Esophagus muscularis mucosa (tissue), 4 donors: ENCODE results near the gene SUN5. TPM values are rescaled to one million over a fixed set of nuclear protein-coding genes. Genes with fewer than 3 reads are reported as not detected.

Source experiments
- DNase-seq: peaks from one replicate; pipeline ENCODE4 v3.0.0-alpha.2; 2017; ENCODE audit errors: extremely low spot score
- H3K27ac ChIP-seq, 4 donors: fragments of 200-600 bp; sonication (generic); replicated peaks in 1 of 4; 1 replicate in 3 of 4; 2 replicates in 1 of 4; pipeline ENCODE4 v1.5.1; 2016 to 2019; ENCODE audit warnings: mild to moderate bottlenecking in 1 of 4
- H3K27me3 ChIP-seq, 4 donors: fragments of 200-600 bp; sonication (generic); one replicate each; pipeline versions ENCODE4 v1.5.1 to v1.6.0; 2016 to 2019
- H3K36me3 ChIP-seq, 4 donors: fragments of 200-600 bp; sonication (generic); one replicate each; pipeline ENCODE4 v1.5.1; 2016 to 2019
- H3K4me1 ChIP-seq, 4 donors: fragments of 200-600 bp; sonication (generic); one replicate each; pipeline ENCODE4 v1.5.1; 2016 to 2019
- H3K4me3 ChIP-seq, 4 donors: fragments of 200-600 bp; sonication (generic); 1 replicate in 2 of 4; 2 replicates in 2 of 4; pipeline ENCODE4 v1.5.1; 2016 to 2019; ENCODE audit warnings: mild to moderate bottlenecking in 4 of 4, moderate library complexity in 1 of 4
- H3K9me3 ChIP-seq, 4 donors: fragments of 200-600 bp; sonication (generic); 1 replicate in 3 of 4; 2 replicates in 1 of 4; pipeline ENCODE4 v1.5.1; 2016 to 2019
- CTCF ChIP-seq, 3 experiments: fragments of 200-600 bp in 2 of 3; fragments of 450-650 bp in 1 of 3; sonication (generic) in 2 of 3; IDR thresholded peaks; one replicate each; pipeline ENCODE4 v1.5.1; 2017 to 2019; ENCODE audit warnings: antibody characterized with exemption in 3 of 3, mild to moderate bottlenecking in 2 of 3, moderate library complexity in 1 of 3
- EP300 ChIP-seq: sonication (generic); formaldehyde crosslinking; IDR thresholded peaks from one replicate; pipeline ENCODE4 v1.6.1; 2017; ENCODE audit warnings: antibody characterized with exemption
- POLR2A ChIP-seq: fragments of 450-650 bp; IDR thresholded peaks from one replicate; pipeline ENCODE4 v1.6.1; 2017; ENCODE audit warnings: antibody characterized with exemption, moderate library complexity, mild to moderate bottlenecking, low read depth
- POLR2AphosphoS5 ChIP-seq, 2 donors: sonication (generic); formaldehyde crosslinking; IDR thresholded peaks; one replicate each; pipeline ENCODE4 v1.6.1; 2017; ENCODE audit warnings: antibody characterized with exemption in 2 of 2
- WGBS: methylation state at CpG from one replicate; pipeline ENCODE4 v1.1.5; 2018; 5-methylcytosine and 5-hydroxymethylcytosine counted together
- intact Hi-C: fragments of 100-400 bp; cut with DNase I; formaldehyde crosslinking; loops from one replicate; pipeline ENCODE4 v1.15.1; 2023
- total RNA-seq, 4 donors: library from RNA; depleted of rRNA; stranded (reverse); fragments of >200 nt; gene quantifications; one replicate each; pipeline versions ENCODE4 v1.1.0 to v1.2.1, GENCODE V29; 2016

SUN5 gene
- total RNA-seq, 4 donors from 2014 or later = not detected

GRCh38 chr20:33031531-33031930 is 27.3 kb upstream of the SUN5 start, which contains the start of gene BPIFB6:
BPIFB6 (plus strand) TSS chr20:33031648; CDS start chr20:33031648, 0 bp downstream.
- H3K9me3 ChIP-seq = peaks cover 0 to 15% (median 0%) of the 10 kb centered on the region in 4 donors
- no peaks in the 10 kb centered on the region for H3K36me3 ChIP-seq
- H3K27me3 ChIP-seq = peaks cover 0 to 20% (median 0%) of the 10 kb centered on the region in 4 donors
- intact Hi-C loops = no loop called here
- H3K27ac ChIP-seq = no peak within 1 kb of the TSS
- no peak within 1 kb of the TSS for H3K4me3 ChIP-seq
- no peaks in the 10 kb centered on the region for H3K4me1 ChIP-seq
- DNase-seq = no peak
- 86% methylated on average over 8 of the region's 10 CpGs for WGBS
- no peak for TF ChIP-seq CTCF (IDR thresholded peaks at IDR 0.05)
- no peak for TF ChIP-seq EP300

- WGBS = 81% methylated on average over 6 of the region's 6 CpGs
- H3K36me3 ChIP-seq = no peaks in the 10 kb centered on the region
Observed at GRCh38 chr20:33030569-33030968, 26.3 kb upstream of the SUN5 start.

GRCh38 chr20:33030076-33030475 is 25.8 kb upstream of the SUN5 start:
- no peaks in the 10 kb centered on the region for H3K4me1 ChIP-seq
- H3K27ac ChIP-seq = no peak overlapping the region
- peaks cover 0 to 20% (median 0%) of the 10 kb centered on the region in 4 donors for H3K27me3 ChIP-seq
- no peak for TF ChIP-seq POLR2AphosphoS5 (IDR thresholded peaks at IDR 0.05)
- no peak for TF ChIP-seq POLR2A
- no peak for TF ChIP-seq EP300
- no peak for TF ChIP-seq CTCF (IDR thresholded peaks at IDR 0.05)
- intact Hi-C loops = no loop called here
- 79% methylated on average over 8 of the region's 9 CpGs for WGBS
- peaks cover 0 to 15% (median 0%) of the 10 kb centered on the region in 4 donors for H3K9me3 ChIP-seq
- no peak overlapping the region for H3K4me3 ChIP-seq
- no peaks in the 10 kb centered on the region for H3K36me3 ChIP-seq
- no peak for DNase-seq

More at GRCh38 chr20:33030569-33030968, 26.3 kb upstream of the SUN5 start:
- H3K27ac ChIP-seq = no peak overlapping the region
- H3K4me1 ChIP-seq = no peaks in the 10 kb centered on the region
- DNase-seq = no peak
- H3K27me3 ChIP-seq = peaks cover 0 to 20% (median 0%) of the 10 kb centered on the region in 4 donors
- TF ChIP-seq EP300 = no peak
- no peak for TF ChIP-seq POLR2AphosphoS5 (IDR thresholded peaks at IDR 0.05)
- TF ChIP-seq CTCF (IDR thresholded peaks at IDR 0.05) = no peak
- TF ChIP-seq POLR2A = no peak
- peaks cover 0 to 15% (median 0%) of the 10 kb centered on the region in 4 donors for H3K9me3 ChIP-seq
- intact Hi-C loops = no loop called here
- no peak overlapping the region for H3K4me3 ChIP-seq

- Histone ChIP-seq H3K4me1 (no peaks in the 10 kb centered on the region), H3K27me3 (peaks cover 0 to 20% (median 0%) of the 10 kb centered on the region in 4 donors), H3K27ac (no peak overlapping the region), H3K36me3 (no peaks in the 10 kb centered on the region), H3K9me3 (peaks cover 0 to 13% (median 0%) of the 10 kb centered on the region in 4 donors), H3K4me3 (no peak overlapping the region)
- intact Hi-C loops = no loop called here
- DNase-seq = no peak
- 87% methylated on average over 7 of the region's 7 CpGs for WGBS
- no peak for TF ChIP-seq EP300
- TF ChIP-seq POLR2A = no peak
- TF ChIP-seq POLR2AphosphoS5 (IDR thresholded peaks at IDR 0.05) = no peak
- no peak for TF ChIP-seq CTCF (IDR thresholded peaks at IDR 0.05)
Observed at GRCh38 chr20:33028875-33029274, 24.6 kb upstream of the SUN5 start.
